HG03064 (cell line): ENCODE data around the gene NPAS3.

Experiments
- ATAC-seq: cut with Tn5 transposase; IDR thresholded peaks from one replicate; pipeline ENCODE4 v1.9.1; 2021; ENCODE audit warnings: low read depth; ENCODE audit not compliant: unreplicated experiment

NPAS3 gene

DNA sequence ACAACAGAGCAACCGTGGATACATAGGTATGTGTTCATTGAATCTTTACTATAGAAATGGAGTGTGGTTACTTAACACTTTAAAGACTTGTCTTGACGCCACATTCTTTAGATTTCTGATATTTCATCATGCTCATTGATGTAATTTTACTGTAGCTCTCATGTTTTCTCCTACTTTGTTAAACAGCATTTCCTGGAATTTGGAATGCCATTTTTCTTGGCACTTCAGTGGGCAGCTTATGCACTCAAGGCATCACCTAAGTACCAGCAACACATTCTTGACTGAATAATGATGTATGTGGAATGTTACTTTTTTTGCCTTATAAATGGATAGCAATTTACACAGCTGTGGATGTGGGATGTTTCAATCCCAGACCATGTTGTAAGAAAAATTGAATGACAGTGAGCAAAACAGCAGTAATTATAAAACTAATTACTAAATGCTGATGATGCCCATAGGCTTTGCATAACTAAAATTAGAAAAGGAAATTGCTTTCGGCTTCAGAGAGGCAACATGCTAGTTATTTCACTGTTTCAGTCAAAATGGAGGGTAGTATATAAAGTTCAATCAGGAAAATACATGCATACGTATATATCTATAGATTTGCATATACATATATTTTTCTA lies 298.5 kb downstream of the NPAS3 start:
- no peak for ATAC-seq

DNA sequence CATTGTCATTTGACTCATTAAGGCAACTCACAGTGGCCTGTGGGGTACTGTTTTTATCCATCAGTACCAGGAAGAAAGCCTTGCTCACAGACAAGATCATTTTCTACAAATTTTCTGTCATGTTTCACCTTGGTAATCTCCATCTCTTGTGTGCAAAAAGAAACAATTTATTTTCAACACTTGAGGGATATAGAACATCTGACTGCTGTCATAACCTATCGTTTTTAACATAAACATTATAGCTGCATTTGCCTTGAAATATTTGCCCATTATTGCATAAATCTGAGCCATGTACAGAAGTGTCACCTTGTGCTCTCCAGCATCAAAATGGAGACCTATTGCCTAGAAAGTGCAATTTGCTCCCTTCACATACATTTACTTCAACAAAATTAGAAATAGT lies 300.8 kb downstream of the NPAS3 start:
- ATAC-seq = no peak

DNA sequence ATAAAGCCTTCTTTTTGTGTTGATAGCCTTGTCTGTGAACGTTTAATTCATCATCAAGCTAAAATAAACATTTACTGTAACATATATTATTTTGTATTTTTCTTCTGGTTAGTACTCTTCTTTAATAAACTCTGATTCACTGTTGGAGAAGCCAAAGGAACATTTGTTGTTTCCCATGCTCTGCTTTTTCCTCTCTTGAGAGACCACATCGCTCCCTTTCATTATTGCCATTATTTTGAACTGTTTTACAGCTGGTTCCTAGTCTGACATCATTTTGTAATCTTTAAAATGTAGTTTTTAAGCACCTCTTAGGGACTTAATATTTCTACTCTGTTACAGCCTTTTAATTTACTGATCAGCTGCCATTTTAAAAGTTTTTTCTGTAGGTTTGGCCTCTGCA lies 301.8 kb downstream of the NPAS3 start:
- ATAC-seq = no peak

DNA sequence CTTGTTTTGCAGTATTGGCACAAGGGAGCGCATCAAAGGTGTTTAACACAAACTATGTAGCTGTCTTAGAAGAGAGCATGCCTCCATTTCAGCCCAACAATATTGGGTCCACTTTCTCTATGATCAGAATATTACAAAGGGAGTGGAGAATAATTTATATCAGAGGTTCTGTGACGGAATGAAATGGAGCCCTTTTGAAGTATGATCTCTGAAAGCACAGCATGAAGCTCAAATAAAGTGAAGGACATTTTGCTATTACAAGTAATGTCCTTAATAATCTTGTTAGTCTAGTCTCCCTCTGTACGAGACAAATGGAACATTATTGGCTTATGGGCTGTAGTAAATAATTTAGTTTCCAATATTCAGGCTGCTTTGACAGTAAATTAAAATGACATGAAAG lies 302.7 kb downstream of the NPAS3 start:
- no peak for ATAC-seq

DNA sequence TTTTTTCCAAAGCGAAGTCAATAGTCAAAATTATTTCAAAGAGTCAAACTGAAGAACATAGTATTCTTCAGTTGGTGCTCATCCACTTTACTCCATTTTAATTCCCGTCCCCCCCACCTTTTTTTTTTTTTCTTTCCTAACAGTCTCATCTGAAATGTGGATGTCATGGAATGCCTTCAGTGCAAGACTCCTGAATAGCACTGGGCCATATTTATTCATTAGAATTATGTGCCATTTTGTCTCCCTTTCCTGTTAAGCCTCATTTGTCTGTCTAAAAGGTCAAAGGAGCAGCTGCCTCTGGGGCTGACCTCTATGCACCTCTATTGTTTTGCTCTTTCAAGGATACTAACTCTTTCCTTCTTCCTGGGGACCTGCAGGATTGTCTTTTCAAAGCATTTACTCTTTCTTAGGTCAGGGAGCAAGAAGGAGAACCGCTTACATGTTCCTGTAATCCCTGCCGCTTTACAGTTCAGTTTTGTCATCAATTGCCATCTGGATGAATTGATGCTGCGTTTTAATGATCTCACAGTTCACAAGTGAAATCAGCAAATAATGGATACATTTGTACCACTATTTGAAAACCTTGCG lies 310.6 kb downstream of the NPAS3 start:
- ATAC-seq = no peak

DNA sequence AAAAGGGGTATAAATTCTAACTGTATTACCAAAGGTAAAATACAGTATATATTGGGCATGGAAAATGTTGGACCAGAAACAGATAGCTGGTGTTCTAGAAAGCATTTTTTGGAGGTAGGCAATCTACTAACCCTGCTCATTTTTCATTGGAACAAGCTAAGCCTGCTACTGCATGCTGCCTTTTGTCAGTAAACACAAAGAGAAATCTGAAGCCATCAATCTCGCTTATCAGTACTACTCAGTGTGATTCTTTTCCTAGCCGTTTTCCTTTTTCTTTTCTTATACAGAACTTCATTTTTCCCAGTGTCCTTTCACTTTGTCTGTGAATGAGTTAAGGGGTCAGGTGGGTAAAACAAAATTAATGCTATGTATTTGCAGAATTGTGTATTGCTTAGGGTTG lies 312.3 kb downstream of the NPAS3 start:
- no peak for ATAC-seq

DNA sequence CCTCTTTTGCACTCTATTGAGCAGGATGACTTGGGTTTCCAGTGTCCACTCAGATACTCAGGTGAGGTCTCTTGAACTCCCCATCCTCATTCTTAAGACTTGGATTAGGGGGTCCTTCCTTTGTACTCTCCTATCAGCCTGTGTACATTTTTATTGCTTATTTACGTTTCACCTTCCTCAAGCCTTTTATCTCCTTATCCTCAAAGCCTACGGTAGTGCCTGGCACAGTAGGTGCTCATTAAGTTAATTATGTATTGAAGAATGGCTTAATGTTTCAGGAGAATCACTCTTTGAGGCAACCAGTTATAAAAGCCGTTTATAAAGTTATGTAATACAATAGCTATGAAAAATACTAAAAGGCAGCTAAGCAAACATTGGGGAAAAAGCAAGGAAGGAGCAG lies 315.7 kb downstream of the NPAS3 start:
- ATAC-seq = no peak

DNA sequence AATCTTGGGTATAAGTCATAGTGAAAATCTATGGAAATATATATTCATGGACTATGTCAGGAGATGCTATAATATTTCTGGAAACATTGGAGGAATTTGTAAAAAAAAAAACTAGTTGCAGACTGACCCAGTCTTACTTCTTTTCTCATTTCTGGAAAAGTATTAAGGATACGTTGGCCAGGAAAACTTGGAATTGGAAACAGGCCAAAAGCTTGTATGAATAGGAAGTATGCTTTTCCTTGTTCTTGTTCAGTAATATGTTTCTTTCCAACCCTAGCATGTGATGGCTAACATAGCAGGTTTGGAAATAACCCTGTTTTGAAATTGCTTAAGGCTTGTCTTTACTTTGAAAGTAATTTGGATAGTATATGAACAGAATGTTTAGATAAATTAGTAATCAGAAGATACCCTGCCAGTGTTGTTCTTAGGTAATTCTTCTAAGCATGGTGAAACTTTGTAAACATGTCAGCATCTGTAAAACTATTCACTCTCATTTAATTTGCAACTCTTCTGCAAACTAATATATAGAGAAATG lies 316.2 kb downstream of the NPAS3 start:
- no peak for ATAC-seq

DNA sequence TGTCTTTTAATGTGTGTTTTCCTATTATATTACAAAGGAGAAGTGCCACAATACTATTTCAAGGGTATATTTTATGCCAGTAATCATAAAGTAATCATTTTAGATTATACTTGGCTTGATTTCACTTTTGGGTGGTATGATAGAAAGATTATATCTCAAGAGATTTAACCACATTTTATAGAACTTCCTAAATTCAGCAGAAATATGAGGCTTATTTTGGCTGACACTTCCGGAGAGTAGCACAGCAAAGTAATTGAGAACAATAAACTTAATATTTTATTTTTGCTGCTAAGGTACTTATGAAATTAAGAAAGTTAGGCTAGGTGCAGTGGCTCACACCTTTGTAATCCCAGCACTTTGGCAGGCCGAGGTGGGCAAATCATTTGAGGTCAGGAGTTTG lies 319.1 kb downstream of the NPAS3 start:
- no peak for ATAC-seq

DNA sequence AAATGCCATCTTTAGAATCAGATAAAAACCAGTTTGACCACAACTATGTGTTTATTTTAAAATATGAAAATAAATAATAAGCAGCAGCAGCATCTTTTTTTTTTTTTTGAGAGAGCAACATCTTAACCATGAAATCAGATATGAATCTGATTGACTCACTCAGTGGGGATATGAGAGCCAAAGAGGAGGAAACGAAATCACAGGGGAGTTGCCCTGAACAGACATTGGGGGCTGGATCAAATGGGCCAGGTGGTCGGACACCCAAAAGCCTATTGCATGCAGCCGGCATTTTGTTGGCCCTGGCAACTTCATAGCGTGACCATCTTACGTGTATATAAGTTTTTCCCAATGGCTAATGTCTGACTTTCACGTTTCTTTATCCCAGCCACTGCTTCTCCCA lies 321.1 kb downstream of the NPAS3 start:
- ATAC-seq = no peak

DNA sequence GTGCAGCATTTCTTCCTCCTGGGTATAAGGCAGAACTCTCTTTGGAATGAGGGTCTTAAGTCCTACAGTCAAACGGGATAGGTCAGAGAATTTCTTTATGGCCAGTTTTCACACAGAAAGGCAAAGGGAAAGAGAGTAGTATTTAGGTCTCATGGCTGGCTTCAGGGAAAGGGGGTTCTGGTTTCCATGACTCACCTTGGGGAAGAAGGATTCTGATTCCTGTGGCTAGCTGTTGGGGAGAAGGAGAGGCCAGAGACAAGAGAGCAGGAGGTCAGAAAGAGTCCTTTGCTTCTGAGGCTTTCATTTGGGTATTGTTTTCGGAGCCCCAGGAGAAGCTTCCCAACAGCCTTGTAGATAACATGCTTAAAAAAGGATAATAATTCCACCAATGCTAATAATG lies 332.5 kb downstream of the NPAS3 start:
- ATAC-seq = no peak

DNA sequence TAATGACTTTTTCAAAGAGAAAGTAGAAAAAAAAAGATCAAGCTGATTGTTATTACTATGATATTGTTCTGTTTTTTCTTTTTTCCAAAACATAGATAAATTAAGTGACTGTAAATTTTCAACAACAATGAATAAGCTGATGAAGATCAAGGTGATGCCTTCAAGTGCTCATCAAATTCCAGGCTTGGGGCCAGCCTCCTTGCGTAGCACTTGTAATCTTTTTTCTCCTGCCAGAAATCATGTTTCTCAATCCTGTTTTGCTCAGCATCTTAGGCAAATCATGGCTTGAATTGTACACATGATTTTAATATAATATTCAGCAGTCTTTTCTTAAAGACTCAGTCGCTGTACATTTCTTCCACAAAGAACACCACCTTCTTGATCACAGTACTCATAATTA lies 333.2 kb downstream of the NPAS3 start:
- no peak for ATAC-seq

DNA sequence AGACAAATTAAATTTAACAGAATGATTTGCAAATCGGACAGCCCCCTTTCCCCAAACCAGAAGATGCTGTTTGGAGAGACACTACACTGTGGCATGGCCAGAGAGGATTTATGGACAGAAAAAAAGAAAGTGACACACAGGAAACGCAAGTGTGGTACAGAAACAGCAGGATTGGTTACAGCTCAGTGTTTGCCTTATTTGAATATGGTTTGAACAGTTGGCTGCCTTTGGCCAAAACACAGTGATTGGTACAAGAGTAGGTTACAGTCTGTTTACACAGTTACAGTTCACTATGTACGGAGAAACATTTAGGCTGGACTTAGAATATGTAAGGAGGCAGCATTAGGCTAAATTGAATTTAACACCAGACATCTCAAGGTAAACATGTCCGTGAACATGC lies 335.3 kb downstream of the NPAS3 start:
- ATAC-seq = no peak

DNA sequence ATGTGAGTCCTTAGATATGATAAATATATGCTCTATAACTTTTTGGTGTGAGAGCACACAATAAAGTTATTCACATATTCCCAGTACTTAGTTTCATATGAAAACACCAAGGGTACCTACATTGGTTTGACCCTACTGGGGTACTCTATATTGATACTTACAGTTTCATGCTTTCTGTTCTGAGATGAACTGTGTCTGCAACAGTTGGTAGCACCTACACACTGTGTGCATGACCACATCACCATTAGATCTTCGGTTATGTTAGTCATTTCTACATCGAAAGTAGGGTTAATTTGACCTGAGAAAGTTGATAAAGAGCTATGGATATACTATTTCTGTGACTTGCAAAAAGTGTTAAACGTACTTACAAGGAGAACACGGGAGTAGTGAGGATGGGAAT lies 337.2 kb downstream of the NPAS3 start:
- no peak for ATAC-seq

DNA sequence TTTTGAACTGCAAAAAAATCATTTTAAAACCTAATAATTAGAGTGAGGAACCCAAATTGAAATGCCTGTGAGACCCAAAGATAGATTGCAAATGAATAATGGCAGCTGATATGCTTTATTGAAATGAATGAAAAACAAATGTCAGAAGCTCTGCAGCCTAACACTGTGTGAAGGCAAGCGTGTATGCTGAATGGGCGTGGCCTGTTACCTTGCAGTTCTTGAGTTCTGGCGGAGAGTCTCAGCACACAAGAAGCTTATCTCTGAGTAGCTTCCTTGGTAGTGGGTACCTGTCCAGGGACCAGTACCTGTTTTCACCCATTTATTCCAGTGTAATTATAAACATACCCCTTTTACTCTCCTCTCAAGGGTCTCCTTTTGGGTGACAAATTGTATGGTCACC lies 341.2 kb downstream of the NPAS3 start:
- no peak for ATAC-seq

DNA sequence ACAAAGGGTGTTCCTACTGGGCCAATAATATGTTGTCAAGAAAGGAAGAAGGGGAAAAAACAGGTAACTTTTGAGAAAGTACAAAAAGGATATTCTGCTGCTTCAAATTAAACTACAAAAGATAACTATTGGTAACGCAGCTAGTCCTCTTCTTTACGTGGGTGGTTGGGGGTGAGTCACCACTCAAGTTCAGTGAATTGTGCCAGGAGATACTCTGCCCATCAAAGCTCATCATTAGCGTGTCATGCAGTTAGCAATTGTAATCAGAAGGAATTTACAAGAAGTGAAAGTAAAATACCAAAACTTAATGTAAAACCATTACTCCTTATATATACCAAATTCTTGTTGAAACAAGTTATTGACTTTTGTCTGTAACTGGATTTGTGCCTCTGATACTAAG lies 342.0 kb downstream of the NPAS3 start:
- ATAC-seq = no peak

DNA sequence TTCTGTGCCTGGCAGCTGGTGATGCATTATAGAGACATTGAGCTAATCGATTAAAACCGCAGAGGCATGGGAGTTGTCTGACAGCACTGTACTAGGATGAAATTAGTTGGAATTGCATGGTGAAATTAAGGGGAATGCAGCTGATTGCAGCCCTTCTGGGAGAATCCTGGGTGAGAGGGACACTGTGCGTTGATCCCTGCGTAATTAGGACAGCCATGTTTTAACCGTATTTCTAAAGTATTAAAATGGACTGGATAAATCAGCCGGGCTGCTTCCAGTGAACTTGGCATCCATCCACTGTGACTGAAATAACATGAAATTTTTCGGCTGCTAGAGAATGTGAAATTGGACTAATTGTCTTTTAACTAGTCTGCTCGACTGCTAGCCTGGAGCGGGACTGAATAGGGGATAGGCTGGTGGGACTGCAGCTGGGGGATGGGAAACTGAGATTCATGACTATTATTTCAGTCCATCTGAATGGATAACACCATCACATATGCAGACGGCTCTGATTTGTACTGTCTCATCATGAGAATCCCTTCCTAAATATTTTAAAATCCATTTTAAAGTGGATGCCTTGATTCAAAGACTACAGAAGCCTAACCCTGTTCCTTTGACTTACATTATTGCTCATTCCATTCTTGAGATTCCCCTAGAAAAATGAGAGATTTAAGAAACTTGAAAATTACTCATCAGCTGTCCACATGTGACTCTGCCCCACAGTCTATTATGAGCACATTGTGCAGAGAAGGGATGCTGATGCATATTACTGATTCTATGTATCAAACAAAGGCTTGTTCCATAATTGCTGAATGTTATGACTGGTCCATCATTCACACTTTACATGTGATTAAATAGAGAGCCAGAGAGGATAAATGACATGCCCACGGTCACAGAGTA lies 343.9 kb downstream of the NPAS3 start:
- ATAC-seq = no peak

DNA sequence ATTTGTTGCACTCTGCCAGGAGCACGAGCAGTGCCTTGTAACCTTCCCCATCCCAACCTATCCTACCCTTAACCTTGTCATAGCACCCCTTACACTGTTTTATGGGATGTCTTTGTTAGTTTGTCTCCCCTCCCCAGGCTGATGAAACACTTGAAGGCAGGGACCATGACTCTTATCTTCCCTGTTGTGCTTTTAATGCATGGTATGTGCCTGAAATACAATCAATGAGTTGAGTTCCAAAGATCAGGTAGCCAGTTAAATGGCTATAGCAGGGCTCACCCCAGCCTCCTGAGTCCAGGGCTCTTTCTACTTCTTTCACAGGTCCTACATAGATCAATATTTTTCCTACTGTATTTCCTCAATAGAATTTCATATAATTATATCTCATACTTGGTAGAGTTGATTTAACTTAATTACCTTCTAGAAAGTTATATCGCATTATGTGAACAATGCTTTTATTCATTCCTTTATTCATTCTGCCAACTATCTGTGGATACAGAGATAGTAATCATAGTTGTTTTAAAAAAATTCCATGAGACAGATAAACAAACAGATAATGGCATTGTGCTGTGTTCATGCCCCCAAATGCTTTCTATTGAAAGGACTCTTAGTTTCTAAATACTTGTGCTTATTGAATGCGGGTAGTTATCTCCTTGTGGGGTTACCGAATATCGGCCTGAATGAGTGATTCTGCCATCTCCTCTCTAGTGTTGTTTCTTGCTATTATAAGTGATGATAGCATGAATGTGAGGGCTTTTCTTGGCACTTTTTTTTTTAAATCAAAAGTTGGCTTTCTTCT lies 347.4 kb downstream of the NPAS3 start:
- no peak for ATAC-seq

DNA sequence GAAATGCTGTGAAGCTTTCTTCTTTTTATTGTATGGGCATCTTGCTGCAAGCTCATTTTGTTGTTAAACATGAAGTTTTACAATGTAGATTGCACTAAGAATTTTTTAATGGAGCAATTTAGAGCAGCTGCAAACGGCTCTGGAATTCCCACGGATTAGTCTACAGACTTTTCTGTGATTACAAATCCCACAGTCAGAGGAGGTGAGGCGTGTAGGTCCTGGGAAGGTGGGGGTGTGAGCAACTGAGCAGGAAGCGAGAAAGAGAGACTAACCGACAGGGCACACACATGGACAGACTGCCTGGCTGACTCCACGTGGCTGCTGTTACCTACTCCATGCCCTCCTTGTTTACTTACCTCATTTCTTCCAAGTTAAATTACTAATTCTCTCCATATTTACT lies 348.5 kb downstream of the NPAS3 start:
- ATAC-seq = no peak

DNA sequence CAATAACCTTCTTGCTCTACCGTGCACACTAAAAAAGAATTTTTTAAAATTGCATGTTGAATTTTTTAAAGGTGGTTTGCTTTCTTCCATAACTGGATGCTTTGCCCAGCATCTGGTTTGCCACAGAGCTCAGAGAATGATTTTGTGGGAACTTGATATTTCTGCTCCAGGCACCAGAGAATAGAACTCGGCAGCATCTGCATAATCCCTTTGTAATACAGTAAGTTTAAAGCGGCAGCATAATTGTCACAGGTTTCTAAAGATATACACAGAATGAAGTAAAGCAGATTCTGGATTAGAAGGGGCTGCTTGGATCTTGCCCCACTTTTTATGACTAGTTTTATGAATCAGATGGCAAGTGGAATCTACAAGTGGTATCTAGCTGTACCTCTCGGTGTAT lies 352.0 kb downstream of the NPAS3 start:
- ATAC-seq = no peak
